ENCODE data around the gene CBX1.
"Not testable (repeated sequence)": the region's sequence is repeated elsewhere in the genome, so short reads cannot be mapped to it uniquely, and the experiment has no call there.

The CBX1 gene

GRCh38 chr17:48046296-48046695 is 55.0 kb downstream of the CBX1 start:
- Histone ChIP-seq H4K20me1 (peaks cover 8 to 26% (median 17%) of the 10 kb centered on the region in 11 experiments; a peak in 17 of 22 replicates), H3K4me3 (peak overlapping the region in 3 of 10 experiments; percentile 78 to 91 (median 81); a peak in 3 of 20 replicates), H3K4me1 (peaks cover 34 to 63% (median 53%) of the 10 kb centered on the region in 10 experiments), H3K9ac (no peak overlapping the region), H3K27me3 (0 out of 22 replicates have a peak, but pooled peaks cover 0 to 6% (median 0%) of the 10 kb centered on the region in 11 experiments), H3K4me2 (peak overlapping the region; percentile 75 to 94 (median 89)), H3K9me3 (replicated peaks in 1 of 11) (no peaks in the 10 kb centered on the region), H3K36me3 (peaks cover 9 to 14% (median 11%) of the 10 kb centered on the region in 11 experiments), H3K27ac (no peak overlapping the region)
- no peak for TF ChIP-seq Cebpa-rat (IDR thresholded peaks at IDR 0.05)

GRCh38 chr17:48045316-48046001 is 55.8 kb downstream of the CBX1 start:
- H3K9ac ChIP-seq: no peak overlapping the region
- H3K4me2 ChIP-seq: peak overlapping the region in 4 of 11 experiments; percentile 16 to 90 (median 89); a peak in 7 of 22 replicates
- no peak overlapping the region for H3K4me3 ChIP-seq
- TF ChIP-seq Cebpa-rat (IDR thresholded peaks at IDR 0.05): no peak
- peaks cover under 1 to 6% (median 2%) of the 10 kb centered on the region in 11 experiments; a peak in 20 of 22 replicates for H3K36me3 ChIP-seq
- peaks cover 26 to 54% (median 45%) of the 10 kb centered on the region in 10 experiments for H3K4me1 ChIP-seq
- peaks cover 0 to 18% (median 9%) of the 10 kb centered on the region in 11 experiments; a peak in 14 of 22 replicates for H4K20me1 ChIP-seq
- H3K9me3 ChIP-seq (replicated peaks in 1 of 11): no peaks in the 10 kb centered on the region
- peaks cover 0 to 6% (median under 1%) of the 10 kb centered on the region in 11 experiments; a peak in 4 of 22 replicates for H3K27me3 ChIP-seq
- H3K27ac ChIP-seq: no peak overlapping the region

GRCh38 chr17:48044851-48045250 is 56.4 kb downstream of the CBX1 start:
- Histone ChIP-seq H3K36me3 (no peaks in the 10 kb centered on the region), H3K4me2 (0 out of 22 replicates have a peak overlapping the region, but pooled peaks of 1 of the 11 experiments have one; percentile 8), H3K4me1 (peaks cover 20 to 48% (median 39%) of the 10 kb centered on the region in 10 experiments), H3K9ac (no peak overlapping the region), H3K27me3 (peaks cover 0 to 12% (median 6%) of the 10 kb centered on the region in 11 experiments; a peak in 9 of 22 replicates), H4K20me1 (peaks cover 0 to 12% (median 3%) of the 10 kb centered on the region in 11 experiments; a peak in 8 of 22 replicates), H3K27ac (no peak overlapping the region), H3K9me3 (replicated peaks in 1 of 11) (no peaks in the 10 kb centered on the region), H3K4me3 (no peak overlapping the region)
- TF ChIP-seq Cebpa-rat (IDR thresholded peaks at IDR 0.05): no peak

- Histone ChIP-seq H3K4me1 (peaks cover 19 to 38% (median 31%) of the 10 kb centered on the region in 10 experiments), H3K27me3 (peaks cover 15 to 29% (median 23%) of the 10 kb centered on the region in 11 experiments), H3K27ac (peak overlapping the region in 1 of 11 experiments; percentile 23; a peak in 1 of 22 replicates), H3K9ac (no peak overlapping the region; a peak in 1 of 22 replicates), H3K36me3 (no peaks in the 10 kb centered on the region), H4K20me1 (peaks cover 0 to 5% (median 0%) of the 10 kb centered on the region in 11 experiments; a peak in 4 of 22 replicates), H3K4me3 (no peak overlapping the region), H3K4me2 (peak overlapping the region in 10 of 11 experiments; percentile 3 to 66 (median 54); a peak in 19 of 22 replicates), H3K9me3 (replicated peaks in 1 of 11) (no peaks in the 10 kb centered on the region)
- no peak; a peak in 1 of 22 replicates for TF ChIP-seq Cebpa-rat (IDR thresholded peaks at IDR 0.05)
Observed at GRCh38 chr17:48043176-48043575, 58.1 kb downstream of the CBX1 start.

GRCh38 chr17:48038687-48039086 is 62.6 kb downstream of the CBX1 start:
- no peak overlapping the region for H3K4me3 ChIP-seq
- no peak overlapping the region for H3K9ac ChIP-seq
- no peaks in the 10 kb centered on the region for H3K9me3 ChIP-seq (replicated peaks in 1 of 11)
- H3K4me2 ChIP-seq: no peak overlapping the region
- peaks cover 54 to 74% (median 66%) of the 10 kb centered on the region in 11 experiments for H3K27me3 ChIP-seq
- H4K20me1 ChIP-seq: peaks cover 0 to 24% (median 12%) of the 10 kb centered on the region in 11 experiments; a peak in 10 of 22 replicates
- TF ChIP-seq Cebpa-rat (IDR thresholded peaks at IDR 0.05): no peak
- H3K27ac ChIP-seq: no peak overlapping the region
- no peaks in the 10 kb centered on the region for H3K36me3 ChIP-seq
- peaks cover 0 to 21% (median 19%) of the 10 kb centered on the region in 10 experiments; a peak in 17 of 20 replicates for H3K4me1 ChIP-seq

- Histone ChIP-seq H3K27ac (no peak overlapping the region), H3K9me3 (replicated peaks in 1 of 11) (no peaks in the 10 kb centered on the region), H4K20me1 (peaks cover 0 to 24% (median 12%) of the 10 kb centered on the region in 11 experiments; a peak in 10 of 22 replicates), H3K4me2 (peak overlapping the region in 10 of 11 experiments; percentile 65 to 97 (median 83); a peak in 15 of 22 replicates), H3K4me1 (peaks cover 0 to 13% (median 11%) of the 10 kb centered on the region in 10 experiments; a peak in 17 of 20 replicates), H3K9ac (peak overlapping the region in 2 of 11 experiments; percentile 74 to 76; a peak in 2 of 22 replicates), H3K27me3 (peaks cover 54 to 82% (median 74%) of the 10 kb centered on the region in 11 experiments), H3K4me3 (peak overlapping the region in 4 of 10 experiments; percentile 58 to 68 (median 63); a peak in 9 of 20 replicates), H3K36me3 (no peaks in the 10 kb centered on the region)
- no peak for TF ChIP-seq Cebpa-rat (IDR thresholded peaks at IDR 0.05)
Observed at GRCh38 chr17:48037838-48038323, 63.4 kb downstream of the CBX1 start.

- Histone ChIP-seq H3K4me1 (peaks cover 0 to 10% (median 8%) of the 10 kb centered on the region in 10 experiments; a peak in 16 of 20 replicates), H3K9me3 (replicated peaks in 1 of 11) (no peaks in the 10 kb centered on the region), H3K36me3 (no peaks in the 10 kb centered on the region), H3K4me2 (peak within 1 kb of the TSS; percentile 65 to 97 (median 82)), H3K9ac (peak within 1 kb of the TSS in 7 of 11 experiments; percentile 40 to 76 (median 60); a peak in 12 of 22 replicates), H3K4me3 (peak within 1 kb of the TSS; percentile 34 to 68 (median 54)), H3K27ac (no peak within 1 kb of the TSS; a peak in 1 of 22 replicates), H4K20me1 (peaks cover 0 to 24% (median 12%) of the 10 kb centered on the region in 11 experiments; a peak in 11 of 22 replicates), H3K27me3 (peaks cover 55 to 89% (median 81%) of the 10 kb centered on the region in 11 experiments)
- TF ChIP-seq Cebpa-rat (IDR thresholded peaks at IDR 0.05): no peak
Observed at GRCh38 chr17:48037036-48037837, 64.0 kb downstream of the CBX1 start, which contains the start of gene COPZ2. COPZ2 (minus strand) TSS chr17:48037797; CDS start chr17:48037777, 20 bp downstream.

- Histone ChIP-seq H3K36me3 (no peaks in the 10 kb centered on the region), H3K4me3 (peak overlapping the region in 8 of 10 experiments; percentile 34 to 68 (median 56); a peak in 11 of 20 replicates), H3K4me2 (peak overlapping the region; percentile 65 to 97 (median 82); a peak in 18 of 22 replicates), H3K27ac (no peak overlapping the region), H3K9me3 (replicated peaks in 1 of 11) (no peaks in the 10 kb centered on the region), H3K9ac (no peak overlapping the region; a peak in 1 of 22 replicates), H3K27me3 (peaks cover 58 to 90% (median 86%) of the 10 kb centered on the region in 11 experiments), H4K20me1 (peaks cover 0 to 24% (median 12%) of the 10 kb centered on the region in 11 experiments; a peak in 11 of 22 replicates), H3K4me1 (peaks cover 0 to 10% (median 8%) of the 10 kb centered on the region in 10 experiments; a peak in 16 of 20 replicates)
- TF ChIP-seq Cebpa-rat (IDR thresholded peaks at IDR 0.05): no peak
Observed at GRCh38 chr17:48036693-48037035, 64.6 kb downstream of the CBX1 start.

GRCh38 chr17:48034734-48035133 is 66.5 kb downstream of the CBX1 start:
- Histone ChIP-seq H3K27me3 (peaks cover 58 to 84% (median 80%) of the 10 kb centered on the region in 11 experiments), H4K20me1 (peaks cover 0 to 24% (median 12%) of the 10 kb centered on the region in 11 experiments; a peak in 11 of 22 replicates)
- H3K9ac ChIP-seq; H3K9me3 ChIP-seq (replicated peaks in 1 of 11); H3K4me3 ChIP-seq; H3K4me2 ChIP-seq; H3K27ac ChIP-seq; H3K4me1 ChIP-seq; H3K36me3 ChIP-seq: not testable (repeated sequence)

Measured in BLaER1 treated with 17β-estradiol and CSF1 and Interleukin-3, amounts not matched to agents 10 nM and 100 nM (cell line).